ENCODE results near the gene DLG2. TPM values are rescaled to one million over a fixed set of nuclear protein-coding genes. Genes with fewer than 3 reads are reported as not detected.

Gene DLG2
- total RNA-seq, 2 experiments from 2014 or later, result 6.9 to 8.2 TPM

GRCh38 chr11:83908298-83908856, 1718.8 kb downstream of the DLG2 start:
- POLR2A ChIA-PET, result interaction anchor here (0.9 to 1.4 kb wide), 2 partner anchors 12 to 13 kb away, joined by 4 to 5 read pairs; no protein-coding TSS in a partner anchor
- no TSS peak for BruUV-seq (replicated peaks)
- H3K4me3 ChIP-seq (ENCODE audit: low read depth, low read length, poor library complexity, severe bottlenecking), result no peak overlapping the region
- intact Hi-C loops (cut with micrococcal nuclease; ENCODE audit: unreplicated experiment), result no loop called here
- no peaks in the 10 kb centered on the region for H3K79me2 ChIP-seq (ENCODE audit: insufficient read depth, low read depth, low read length)
- CTCF ChIA-PET (ENCODE audit: unreplicated experiment), result no interaction called here
- no peaks in the 10 kb centered on the region for H3K36me3 ChIP-seq (ENCODE audit: insufficient read depth, low read length)
- no peak overlapping the region for H3K27ac ChIP-seq (ENCODE audit: low read depth, low read length, poor library complexity, severe bottlenecking)
- H3K4me2 ChIP-seq (ENCODE audit: low read length), result no peak overlapping the region
- H2AFZ ChIP-seq (ENCODE audit: low read length), result no peak overlapping the region
- DNase-seq (ENCODE audit: low spot score), result no peak
- no peaks in the 10 kb centered on the region for H3K4me1 ChIP-seq (ENCODE audit: insufficient read depth, low read length, poor library complexity, severe bottlenecking)
- H3K9me2 ChIP-seq (ENCODE audit: insufficient read depth, low read length), result no peaks in the 10 kb centered on the region
- H3K9me3 ChIP-seq (ENCODE audit: low read length), result no peaks in the 10 kb centered on the region
- TF ChIP-seq EZH2phosphoT487 (IDR thresholded peaks at IDR 0.05; ENCODE audit: borderline replicate concordance, low read depth, low read length) (no peak), CTCF (conservative IDR thresholded peaks at IDR 0.05; ENCODE audit: low read length) (no peak)
- no peaks in the 10 kb centered on the region for H4K20me1 ChIP-seq (ENCODE audit: insufficient read depth, low read length)

- no TSS peak for BruUV-seq (replicated peaks)
- H3K79me2 ChIP-seq (ENCODE audit: insufficient read depth, low read depth, low read length), result no peaks in the 10 kb centered on the region
- intact Hi-C loops (cut with micrococcal nuclease; ENCODE audit: unreplicated experiment), result no loop called here
- no peaks in the 10 kb centered on the region for H3K4me1 ChIP-seq (ENCODE audit: insufficient read depth, low read length, poor library complexity, severe bottlenecking)
- POLR2A ChIA-PET, result interaction anchor here (0.7 kb wide), 1 partner anchor 383 kb away, joined by 4 read pairs; no protein-coding TSS in a partner anchor
- no peaks in the 10 kb centered on the region for H3K9me2 ChIP-seq (ENCODE audit: insufficient read depth, low read length)
- no peak overlapping the region for H3K4me3 ChIP-seq (ENCODE audit: low read depth, low read length, poor library complexity, severe bottlenecking)
- no peak overlapping the region for H3K4me2 ChIP-seq (ENCODE audit: low read length)
- no peak overlapping the region for H3K27ac ChIP-seq (ENCODE audit: low read depth, low read length, poor library complexity, severe bottlenecking)
- no peaks in the 10 kb centered on the region for H4K20me1 ChIP-seq (ENCODE audit: insufficient read depth, low read length)
- no peak for DNase-seq (ENCODE audit: low spot score)
- no peak overlapping the region for H2AFZ ChIP-seq (ENCODE audit: low read length)
- CTCF ChIA-PET (ENCODE audit: unreplicated experiment), result no interaction called here
- H3K9me3 ChIP-seq (ENCODE audit: low read length), result no peaks in the 10 kb centered on the region
- no peak for TF ChIP-seq CTCF (conservative IDR thresholded peaks at IDR 0.05; ENCODE audit: low read length)
- no peak for TF ChIP-seq EZH2phosphoT487 (IDR thresholded peaks at IDR 0.05; ENCODE audit: borderline replicate concordance, low read depth, low read length)
- no peaks in the 10 kb centered on the region for H3K36me3 ChIP-seq (ENCODE audit: insufficient read depth, low read length)
Measured at GRCh38 chr11:83895516-83895915, 1731.6 kb downstream of the DLG2 start.

GRCh38 chr11:83881428-83881827, 1745.7 kb downstream of the DLG2 start:
- no peaks in the 10 kb centered on the region for H3K9me3 ChIP-seq (ENCODE audit: low read length)
- no peaks in the 10 kb centered on the region for H3K79me2 ChIP-seq (ENCODE audit: insufficient read depth, low read depth, low read length)
- ChIA-PET POLR2A (interaction anchor here (0.6 kb wide), 2 partner anchors 34 to 1088 kb away, joined by 3 read pairs; no protein-coding TSS in a partner anchor), CTCF (ENCODE audit: unreplicated experiment) (no interaction called here)
- no peak overlapping the region for H2AFZ ChIP-seq (ENCODE audit: low read length)
- no peak for DNase-seq (ENCODE audit: low spot score)
- no peak overlapping the region for H3K27ac ChIP-seq (ENCODE audit: low read depth, low read length, poor library complexity, severe bottlenecking)
- H4K20me1 ChIP-seq (ENCODE audit: insufficient read depth, low read length), result no peaks in the 10 kb centered on the region
- TF ChIP-seq EZH2phosphoT487 (IDR thresholded peaks at IDR 0.05; ENCODE audit: borderline replicate concordance, low read depth, low read length) (no peak), CTCF (conservative IDR thresholded peaks at IDR 0.05; ENCODE audit: low read length) (0 out of 2 replicates have a peak, but pooled peaks have one; percentile 27)
- no peak overlapping the region for H3K4me3 ChIP-seq (ENCODE audit: low read depth, low read length, poor library complexity, severe bottlenecking)
- H3K36me3 ChIP-seq (ENCODE audit: insufficient read depth, low read length), result no peaks in the 10 kb centered on the region
- intact Hi-C loops (cut with micrococcal nuclease; ENCODE audit: unreplicated experiment), result no loop called here
- no peaks in the 10 kb centered on the region for H3K4me1 ChIP-seq (ENCODE audit: insufficient read depth, low read length, poor library complexity, severe bottlenecking)
- no peaks in the 10 kb centered on the region for H3K9me2 ChIP-seq (ENCODE audit: insufficient read depth, low read length)
- no peak overlapping the region for H3K4me2 ChIP-seq (ENCODE audit: low read length)
- BruUV-seq (replicated peaks), result no TSS peak
